Measurements from ENCODE around the gene TTC39A.

TTC39A gene

GRCh38 chr1:51280321-51280978 lies 49.9 kb downstream of the TTC39A start:
- no peak for DNase-seq (ENCODE audit: low read depth)
- H3K4me3 ChIP-seq (ENCODE audit: control insufficient read depth, low read depth, low read length): no peak overlapping the region
- TF ChIP-seq, protein P1, sequence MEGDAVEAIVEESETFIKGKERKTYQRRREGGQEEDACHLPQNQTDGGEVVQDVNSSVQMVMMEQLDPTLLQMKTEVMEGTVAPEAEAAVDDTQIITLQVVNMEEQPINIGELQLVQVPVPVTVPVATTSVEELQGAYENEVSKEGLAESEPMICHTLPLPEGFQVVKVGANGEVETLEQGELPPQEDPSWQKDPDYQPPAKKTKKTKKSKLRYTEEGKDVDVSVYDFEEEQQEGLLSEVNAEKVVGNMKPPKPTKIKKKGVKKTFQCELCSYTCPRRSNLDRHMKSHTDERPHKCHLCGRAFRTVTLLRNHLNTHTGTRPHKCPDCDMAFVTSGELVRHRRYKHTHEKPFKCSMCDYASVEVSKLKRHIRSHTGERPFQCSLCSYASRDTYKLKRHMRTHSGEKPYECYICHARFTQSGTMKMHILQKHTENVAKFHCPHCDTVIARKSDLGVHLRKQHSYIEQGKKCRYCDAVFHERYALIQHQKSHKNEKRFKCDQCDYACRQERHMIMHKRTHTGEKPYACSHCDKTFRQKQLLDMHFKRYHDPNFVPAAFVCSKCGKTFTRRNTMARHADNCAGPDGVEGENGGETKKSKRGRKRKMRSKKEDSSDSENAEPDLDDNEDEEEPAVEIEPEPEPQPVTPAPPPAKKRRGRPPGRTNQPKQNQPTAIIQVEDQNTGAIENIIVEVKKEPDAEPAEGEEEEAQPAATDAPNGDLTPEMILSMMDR (IDR thresholded peaks at IDR 0.05; ENCODE audit: control insufficient read depth, insufficient read depth, low read depth, low read length, missing control alignments): no peak

GRCh38 chr1:51276286-51276685 lies 54.1 kb downstream of the TTC39A start:
- no peak overlapping the region for H3K4me3 ChIP-seq (ENCODE audit: control insufficient read depth, low read depth, low read length)
- TF ChIP-seq, protein P1 (IDR thresholded peaks at IDR 0.05; ENCODE audit: control insufficient read depth, insufficient read depth, low read depth, low read length, missing control alignments): no peak
- no peak for DNase-seq (ENCODE audit: low read depth)

DNA sequence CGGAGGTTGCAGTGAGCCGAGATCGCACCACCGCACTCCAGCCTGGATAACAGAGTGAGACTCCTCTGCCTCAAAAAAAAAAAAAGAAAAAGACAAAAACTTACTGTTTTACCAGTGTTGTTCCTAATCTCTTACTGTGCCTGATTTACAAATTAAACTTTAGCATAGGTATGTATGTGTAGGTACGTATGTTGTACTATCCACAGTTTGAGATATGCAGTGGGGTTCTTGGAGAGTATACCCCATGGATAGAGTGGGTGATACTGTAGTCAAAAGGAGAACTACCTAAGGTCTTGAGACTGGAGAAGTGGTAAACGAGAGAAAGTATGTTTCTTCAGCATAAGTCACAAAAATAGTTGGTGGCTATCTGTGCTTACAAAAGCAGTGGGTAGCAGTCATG lies 55.7 kb downstream of the TTC39A start:
- H3K4me3 ChIP-seq (ENCODE audit: control insufficient read depth, low read depth, low read length): no peak overlapping the region
- no peak for DNase-seq (ENCODE audit: low read depth)
- TF ChIP-seq, protein P1 (IDR thresholded peaks at IDR 0.05; ENCODE audit: control insufficient read depth, insufficient read depth, low read depth, low read length, missing control alignments): no peak

- no peak for DNase-seq (ENCODE audit: low read depth)
- H3K4me3 ChIP-seq (ENCODE audit: control insufficient read depth, low read depth, low read length): no peak overlapping the region
These were observed 57.4 kb downstream of the TTC39A start for GRCh38 chr1:51272916-51273315.

DNA sequence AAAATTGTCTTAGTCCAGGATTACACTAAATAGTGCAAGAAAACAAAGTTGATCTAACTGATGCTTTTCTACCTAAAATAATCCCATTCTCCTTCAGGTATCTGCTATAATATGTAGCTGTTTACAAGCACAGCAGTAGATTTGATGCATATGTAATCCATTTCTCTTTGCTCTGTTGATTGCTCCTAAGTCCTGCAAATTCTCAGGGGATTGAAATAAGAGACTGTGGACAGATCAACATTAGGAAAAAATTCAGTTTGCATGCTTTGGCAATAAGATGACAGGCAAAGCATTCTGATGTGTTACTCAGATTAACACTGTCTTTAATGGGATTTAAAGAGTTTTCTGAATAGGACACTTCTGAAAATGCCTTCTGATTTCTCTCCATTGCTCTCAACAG lies 59.6 kb downstream of the TTC39A start:
- DNase-seq (ENCODE audit: low read depth): no peak
- H3K4me3 ChIP-seq (ENCODE audit: control insufficient read depth, low read depth, low read length): no peak overlapping the region
- TF ChIP-seq, protein P1 (IDR thresholded peaks at IDR 0.05; ENCODE audit: control insufficient read depth, insufficient read depth, low read depth, low read length, missing control alignments): no peak

More at GRCh38 chr1:51272916-51273315, 57.4 kb downstream of the TTC39A start:
- TF ChIP-seq, protein P1 (IDR thresholded peaks at IDR 0.05; ENCODE audit: control insufficient read depth, insufficient read depth, low read depth, low read length, missing control alignments): no peak

DNA sequence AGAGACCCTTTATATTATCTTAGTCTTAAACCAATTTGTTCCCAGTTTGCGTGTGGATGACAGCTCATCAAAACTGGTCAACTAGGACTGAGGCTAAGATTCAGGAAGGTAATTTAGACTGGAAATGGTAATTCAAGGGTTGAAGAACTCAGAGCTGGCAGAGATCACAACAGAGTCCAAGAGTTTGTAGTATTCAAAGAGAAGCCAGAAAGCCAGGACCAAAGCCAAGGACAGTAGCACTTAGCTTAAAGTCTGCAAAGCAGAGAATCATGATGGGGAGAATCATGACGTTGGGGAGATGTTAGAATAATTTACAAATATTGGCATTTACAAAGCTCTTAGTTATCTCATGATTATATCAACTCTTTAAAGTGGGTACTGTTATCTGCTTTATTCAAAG lies 61.7 kb downstream of the TTC39A start:
- DNase-seq (ENCODE audit: low read depth): no peak
- H3K4me3 ChIP-seq (ENCODE audit: control insufficient read depth, low read depth, low read length): no peak overlapping the region
- TF ChIP-seq, protein P1 (IDR thresholded peaks at IDR 0.05; ENCODE audit: control insufficient read depth, insufficient read depth, low read depth, low read length, missing control alignments): no peak

Data from AG09309 (cell line).